IPS-18a (cell line): Measurements from ENCODE around the gene MYOD1.

Source experiments
- H3K27ac ChIP-seq: one replicate; pipeline ENCODE4 v1.5.1; 2013; ENCODE audit warnings: low read length
- H3K27me3 ChIP-seq: one replicate; pipeline ENCODE4 v1.6.1; 2013; ENCODE audit warnings: mild to moderate bottlenecking, low read length; ENCODE audit not compliant: control insufficient read depth, insufficient read depth
- H3K36me3 ChIP-seq: one replicate; pipeline ENCODE4 v1.6.1; 2013; ENCODE audit warnings: low read depth, low read length; ENCODE audit not compliant: control insufficient read depth
- H3K4me1 ChIP-seq: one replicate; pipeline ENCODE4 v1.6.1; 2013; ENCODE audit warnings: low read depth, low read length; ENCODE audit not compliant: control insufficient read depth
- H3K4me3 ChIP-seq: one replicate; pipeline ENCODE4 v1.5.1; 2013; ENCODE audit warnings: low read length
- H3K9ac ChIP-seq: one replicate; pipeline ENCODE4 v1.6.1; 2013; ENCODE audit warnings: mild to moderate bottlenecking, low read length, moderate library complexity
- H3K9me3 ChIP-seq: one replicate; pipeline ENCODE4 v1.6.1; 2013; ENCODE audit warnings: low read depth, low read length; ENCODE audit not compliant: control insufficient read depth

MYOD1 gene

DNA sequence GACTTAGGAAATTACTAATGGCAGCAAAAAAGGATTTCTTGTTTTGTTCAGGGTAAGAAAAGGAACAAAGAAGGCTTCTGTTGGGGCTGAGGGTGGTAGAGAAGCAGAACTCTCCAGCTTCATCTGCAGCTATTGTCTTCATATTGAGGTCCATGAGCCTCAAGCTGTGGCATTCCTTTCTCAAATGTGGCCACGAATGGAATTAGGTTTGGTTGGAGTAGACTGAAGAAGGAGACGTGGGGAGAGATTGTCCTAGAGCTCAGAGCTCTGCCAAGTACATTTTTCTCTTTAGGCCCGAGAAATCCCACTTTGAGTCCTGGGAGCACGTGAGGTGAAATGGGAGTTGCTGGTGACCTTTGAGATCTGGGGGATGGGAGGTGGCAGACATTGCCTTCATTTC lies 25.8 kb upstream of the MYOD1 start:
- no peak overlapping the region for H3K9ac ChIP-seq
- no peaks in the 10 kb centered on the region for H3K9me3 ChIP-seq
- H3K36me3 ChIP-seq, result no peaks in the 10 kb centered on the region
- H3K27ac ChIP-seq, result no peak overlapping the region
- no peak overlapping the region for H3K4me3 ChIP-seq
- peaks cover 53% of the 10 kb centered on the region for H3K27me3 ChIP-seq
- no peaks in the 10 kb centered on the region for H3K4me1 ChIP-seq

DNA sequence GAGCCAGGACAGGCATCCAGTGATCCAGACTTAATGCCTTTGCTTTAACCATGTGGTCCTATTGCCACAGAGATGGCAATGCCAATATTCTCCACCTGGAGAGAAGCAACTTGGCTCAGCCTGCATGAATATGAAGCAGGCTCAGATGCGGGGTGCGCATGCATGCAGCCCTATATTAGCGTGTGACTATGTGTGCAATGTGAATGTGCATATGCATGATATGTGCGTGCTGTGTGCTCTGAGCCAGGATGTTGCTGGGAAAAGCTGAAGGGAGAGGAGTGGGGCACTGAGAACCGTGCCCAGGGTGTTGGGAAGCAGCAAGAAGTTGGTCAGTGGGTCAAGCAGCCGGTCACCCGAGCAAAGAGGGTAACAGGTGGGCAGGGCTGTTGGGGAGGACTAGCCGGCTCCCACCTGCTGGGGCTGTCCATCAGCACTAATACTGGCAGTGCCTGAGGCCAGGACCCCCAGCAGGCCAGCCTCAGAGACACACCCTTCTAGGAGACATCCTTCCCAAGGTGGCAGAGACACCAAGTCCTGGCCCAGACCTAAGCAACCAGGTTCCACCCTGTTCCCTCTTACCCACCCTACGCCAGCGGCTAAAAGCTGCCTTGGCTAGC lies 24.8 kb upstream of the MYOD1 start:
- H3K9ac ChIP-seq, result no peak overlapping the region
- no peak overlapping the region for H3K4me3 ChIP-seq
- no peaks in the 10 kb centered on the region for H3K36me3 ChIP-seq
- H3K27ac ChIP-seq, result no peak overlapping the region
- no peaks in the 10 kb centered on the region for H3K4me1 ChIP-seq
- H3K27me3 ChIP-seq, result peaks cover 53% of the 10 kb centered on the region
- H3K9me3 ChIP-seq, result no peaks in the 10 kb centered on the region

DNA sequence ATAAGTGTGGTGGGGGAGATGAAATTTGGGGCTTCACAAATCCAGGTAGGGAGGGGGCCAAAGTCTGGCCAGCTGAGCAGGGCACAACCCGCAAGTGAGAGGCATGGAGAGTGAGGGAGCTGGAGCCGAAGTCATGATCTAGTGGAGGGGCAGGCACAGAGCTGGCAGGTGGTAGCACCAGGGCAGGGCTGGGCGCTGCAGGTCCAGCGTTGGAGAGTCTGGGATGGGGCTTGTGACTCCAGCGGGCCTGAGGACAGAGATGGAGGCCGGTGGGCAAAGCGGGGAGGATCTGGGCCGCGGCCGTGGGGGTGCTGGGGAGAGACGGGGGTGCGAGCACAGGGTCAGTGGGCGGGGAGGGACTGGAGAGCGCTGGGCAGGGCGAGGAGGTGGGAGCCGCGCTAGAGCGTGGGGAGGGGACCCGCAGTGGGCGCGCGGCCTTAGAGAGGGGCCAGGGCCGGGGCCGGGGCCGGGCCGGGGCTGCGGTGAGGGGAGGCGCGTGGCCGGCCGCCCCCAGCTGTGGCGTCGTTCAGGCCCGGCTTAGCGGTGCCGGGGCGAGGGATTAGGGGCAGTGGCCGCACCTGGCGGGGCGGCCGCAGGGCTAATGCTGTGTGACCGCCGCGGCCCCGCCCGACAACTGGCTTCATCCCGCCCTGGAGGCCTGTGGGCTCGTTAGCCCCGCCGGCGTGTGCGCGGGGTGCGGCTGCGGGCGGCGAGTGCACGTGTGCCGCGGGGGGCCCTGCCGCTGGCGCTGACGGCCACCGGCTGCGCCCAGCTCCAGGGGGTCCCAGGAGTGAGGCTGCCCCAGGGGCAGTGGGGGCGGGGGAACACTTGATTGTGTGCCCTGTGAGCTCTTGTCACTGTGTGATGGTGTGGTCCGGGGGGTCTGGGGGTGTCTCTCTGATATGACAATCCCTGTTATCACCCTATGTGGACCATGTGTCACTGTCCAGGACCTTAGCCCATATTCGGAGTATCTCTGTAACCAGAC lies 23.6 kb upstream of the MYOD1 start:
- Histone ChIP-seq H3K4me1 (no peaks in the 10 kb centered on the region), H3K36me3 (no peaks in the 10 kb centered on the region), H3K9me3 (no peaks in the 10 kb centered on the region), H3K4me3 (peak overlapping the region; percentile 44), H3K9ac (no peak overlapping the region), H3K27me3 (peaks cover 53% of the 10 kb centered on the region), H3K27ac (no peak overlapping the region)

DNA sequence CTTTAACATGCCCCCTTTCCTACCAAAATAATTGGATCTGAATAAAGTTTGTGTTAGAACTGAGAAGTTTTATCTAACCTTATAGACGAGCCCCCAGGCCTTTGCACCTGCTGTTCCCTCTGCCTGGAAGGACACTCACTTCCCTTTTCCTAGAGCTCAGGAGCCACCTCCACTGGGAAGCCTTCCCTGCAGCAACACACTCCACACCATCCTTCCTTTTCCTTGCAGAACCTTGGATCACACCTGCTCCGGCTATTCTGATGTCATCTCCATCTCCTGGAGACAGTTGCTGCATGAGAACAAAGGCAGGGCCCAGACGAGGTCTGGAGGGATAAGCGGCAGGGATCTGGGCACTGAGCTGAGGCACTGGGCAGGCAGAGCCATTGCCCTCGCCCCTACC lies 22.6 kb upstream of the MYOD1 start:
- Histone ChIP-seq H3K9ac (no peak overlapping the region), H3K27ac (no peak overlapping the region), H3K4me1 (no peaks in the 10 kb centered on the region), H3K36me3 (no peaks in the 10 kb centered on the region), H3K9me3 (no peaks in the 10 kb centered on the region), H3K27me3 (peaks cover 53% of the 10 kb centered on the region), H3K4me3 (no peak overlapping the region)

GRCh38 chr11:17697175-17697949 lies 22.0 kb upstream of the MYOD1 start:
- Histone ChIP-seq H3K4me1 (no peaks in the 10 kb centered on the region), H3K4me3 (no peak overlapping the region), H3K9ac (no peak overlapping the region), H3K36me3 (no peaks in the 10 kb centered on the region), H3K9me3 (no peaks in the 10 kb centered on the region), H3K27me3 (peaks cover 53% of the 10 kb centered on the region), H3K27ac (no peak overlapping the region)

DNA sequence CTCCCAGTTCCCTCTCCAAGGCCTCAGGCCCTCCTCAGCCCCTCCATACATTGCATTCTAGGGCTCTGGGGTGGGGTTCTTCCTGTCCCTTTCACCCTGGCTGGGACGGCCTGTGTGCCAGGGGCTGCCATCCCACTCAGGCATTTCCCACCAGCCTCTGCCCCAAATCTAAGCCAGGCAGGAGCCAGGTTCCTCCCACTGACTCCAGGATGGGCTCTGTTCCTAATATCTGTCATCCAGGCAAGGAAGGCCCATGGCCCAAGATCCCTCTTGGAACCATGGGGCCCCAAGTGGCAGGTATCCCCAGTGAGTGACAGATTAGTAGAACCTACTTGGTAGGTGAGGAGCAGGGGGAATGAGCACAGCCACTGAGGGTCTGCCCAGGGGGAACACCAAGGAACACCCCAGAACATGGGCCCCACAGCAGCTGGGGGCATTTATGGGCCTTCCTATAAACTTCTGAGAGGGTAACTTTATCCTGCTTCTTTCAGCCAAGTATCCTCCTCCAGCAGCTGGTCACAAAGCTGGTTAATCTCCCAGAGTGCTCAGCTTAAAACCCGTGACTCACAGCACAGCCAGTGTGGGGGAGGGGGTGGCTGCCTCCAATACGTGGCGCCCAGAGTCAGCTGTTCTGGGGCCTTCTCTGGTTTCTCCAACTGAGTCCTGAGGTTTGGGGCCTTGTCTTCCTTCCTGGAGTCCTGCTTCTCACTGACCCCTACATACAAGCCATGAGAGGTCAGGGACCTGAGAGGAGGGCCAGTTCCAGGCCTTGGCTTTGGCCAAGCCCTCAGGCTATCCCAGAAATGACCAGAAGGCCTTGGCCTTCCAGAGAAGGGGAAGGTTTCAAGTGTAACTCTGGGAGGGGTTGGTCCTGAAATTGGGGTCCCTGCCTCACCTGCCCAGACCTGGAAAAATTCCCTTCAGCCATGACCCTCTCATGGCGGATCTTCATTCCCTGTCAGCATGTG lies 19.9 kb upstream of the MYOD1 start:
- Histone ChIP-seq H3K4me3 (no peak overlapping the region), H3K9me3 (no peaks in the 10 kb centered on the region), H3K36me3 (no peaks in the 10 kb centered on the region), H3K27me3 (peaks cover 36% of the 10 kb centered on the region), H3K9ac (no peak overlapping the region), H3K4me1 (no peaks in the 10 kb centered on the region), H3K27ac (no peak overlapping the region)

DNA sequence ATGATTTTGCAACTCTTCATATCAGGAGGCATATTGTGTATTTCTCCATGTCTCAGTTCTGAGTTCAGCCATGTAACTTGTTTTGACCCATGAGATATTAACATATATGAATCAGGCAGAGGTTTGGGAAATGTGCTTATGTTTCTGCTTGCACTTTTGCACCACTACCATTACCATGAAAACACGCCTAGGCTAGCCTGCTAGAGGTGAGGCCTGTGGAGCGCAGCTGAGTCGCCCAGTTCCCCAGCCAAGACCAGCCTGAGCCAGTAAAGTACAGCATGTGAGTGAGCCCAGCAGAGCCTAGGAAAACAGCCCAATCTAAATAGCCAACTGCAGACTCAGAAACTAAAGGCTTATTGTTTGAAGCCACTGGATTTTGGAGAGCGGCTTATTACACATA lies 18.4 kb upstream of the MYOD1 start:
- Histone ChIP-seq H3K9ac (no peak overlapping the region), H3K4me1 (no peaks in the 10 kb centered on the region), H3K9me3 (no peaks in the 10 kb centered on the region), H3K36me3 (no peaks in the 10 kb centered on the region), H3K4me3 (no peak overlapping the region), H3K27ac (no peak overlapping the region), H3K27me3 (peaks cover 25% of the 10 kb centered on the region)

- Histone ChIP-seq H3K4me3 (no peak overlapping the region), H3K27ac (no peak overlapping the region), H3K4me1 (no peaks in the 10 kb centered on the region), H3K9me3 (no peaks in the 10 kb centered on the region), H3K36me3 (no peaks in the 10 kb centered on the region), H3K27me3 (peaks cover 6% of the 10 kb centered on the region), H3K9ac (no peak overlapping the region)
Observed at GRCh38 chr11:17702876-17703275, 16.5 kb upstream of the MYOD1 start.

GRCh38 chr11:17703951-17704350 lies 15.4 kb upstream of the MYOD1 start:
- Histone ChIP-seq H3K9me3 (no peaks in the 10 kb centered on the region), H3K9ac (no peak overlapping the region), H3K27me3 (peaks cover 5% of the 10 kb centered on the region), H3K4me1 (no peaks in the 10 kb centered on the region), H3K27ac (no peak overlapping the region), H3K36me3 (no peaks in the 10 kb centered on the region), H3K4me3 (no peak overlapping the region)

GRCh38 chr11:17707830-17708229 lies 11.5 kb upstream of the MYOD1 start:
- no peaks in the 10 kb centered on the region for H3K36me3 ChIP-seq
- no peaks in the 10 kb centered on the region for H3K9me3 ChIP-seq
- peaks cover 27% of the 10 kb centered on the region for H3K27me3 ChIP-seq
- H3K27ac ChIP-seq, result no peak overlapping the region
- peaks cover 3% of the 10 kb centered on the region for H3K4me1 ChIP-seq
- H3K9ac ChIP-seq, result no peak overlapping the region
- H3K4me3 ChIP-seq, result no peak overlapping the region
